GM18909 (cell line): ENCODE results near the gene ANKRD27.

Experiments
- ATAC-seq: cut with Tn5 transposase; IDR thresholded peaks from one replicate; pipeline ENCODE4 v1.9.1; 2021; ENCODE audit warnings: mild to moderate bottlenecking; ENCODE audit not compliant: unreplicated experiment, poor library complexity

Gene ANKRD27

GRCh38 chr19:32691291-32691951 lies 16.4 kb upstream of the ANKRD27 start, which contains the start of gene NUDT19:
TSS of gene NUDT19 (plus strand) at chr19:32691821. CDS start at chr19:32691961, 140 bp downstream.
- peak; percentile 90 for ATAC-seq

- ATAC-seq: no peak
Measured at GRCh38 chr19:32688311-32688710, 13.3 kb upstream of the ANKRD27 start.

DNA sequence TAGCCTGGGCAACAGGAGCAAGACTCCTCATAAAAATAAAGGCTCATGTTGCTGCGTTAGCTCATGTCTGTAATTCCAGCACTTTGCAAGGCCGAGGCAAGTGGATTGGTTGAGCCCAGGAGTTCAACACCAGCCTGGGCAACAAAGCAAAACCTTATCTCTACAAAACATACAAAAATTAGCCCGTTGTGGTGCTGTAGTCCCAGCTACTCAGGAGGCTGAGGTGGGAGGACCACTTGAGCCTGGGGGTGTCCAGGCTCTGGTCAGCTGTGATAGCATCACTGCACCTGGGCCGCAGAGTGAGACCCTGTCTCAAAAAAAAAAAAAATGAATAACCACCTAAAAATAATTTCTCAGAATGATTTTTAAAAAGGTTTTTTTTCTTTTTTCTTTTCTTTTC lies 12.7 kb upstream of the ANKRD27 start:
- no peak for ATAC-seq

- ATAC-seq: no peak
Measured at GRCh38 chr19:32686847-32687475, 12.0 kb upstream of the ANKRD27 start.

GRCh38 chr19:32682317-32682716 lies 7.3 kb upstream of the ANKRD27 start:
- ATAC-seq: no peak

DNA sequence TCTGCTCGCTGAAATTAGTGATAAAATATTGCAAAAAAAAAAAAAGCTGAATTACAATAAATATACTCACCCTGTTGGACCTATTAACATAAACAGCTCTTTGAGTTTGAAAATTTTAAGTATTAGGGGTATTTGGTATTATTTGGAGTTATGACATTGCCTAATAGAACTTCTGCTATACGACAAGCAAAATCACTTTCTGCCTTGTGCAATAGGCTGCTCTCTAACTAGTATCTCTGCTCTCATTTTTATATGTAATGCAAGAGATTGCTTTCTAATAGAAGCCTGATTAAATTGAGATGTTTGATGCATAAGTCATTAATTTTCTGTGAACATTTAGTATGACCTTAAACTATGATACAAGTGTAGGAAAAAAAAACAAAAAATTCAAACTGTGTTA lies 6.0 kb upstream of the ANKRD27 start:
- no peak for ATAC-seq

DNA sequence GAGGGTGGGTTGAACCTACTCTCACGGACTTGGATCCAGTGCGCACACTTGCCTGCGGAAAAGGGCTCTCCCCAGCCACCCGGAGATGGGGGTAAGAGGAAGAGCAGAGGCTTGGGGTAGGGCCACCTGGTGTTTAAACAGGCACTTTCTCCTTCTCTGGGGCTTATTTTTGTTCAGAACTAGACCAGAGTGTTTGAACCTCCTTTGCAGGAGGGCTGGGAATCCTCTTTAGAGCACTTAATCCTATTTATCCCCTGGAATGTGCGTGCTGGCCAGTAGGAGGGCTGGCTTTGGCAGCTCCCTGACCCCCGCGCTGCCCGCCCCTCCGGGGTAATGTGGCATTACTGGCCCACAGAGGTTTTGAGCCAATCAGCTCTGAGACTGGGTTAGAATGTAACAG lies 2.7 kb upstream of the ANKRD27 start:
- no peak for ATAC-seq

DNA sequence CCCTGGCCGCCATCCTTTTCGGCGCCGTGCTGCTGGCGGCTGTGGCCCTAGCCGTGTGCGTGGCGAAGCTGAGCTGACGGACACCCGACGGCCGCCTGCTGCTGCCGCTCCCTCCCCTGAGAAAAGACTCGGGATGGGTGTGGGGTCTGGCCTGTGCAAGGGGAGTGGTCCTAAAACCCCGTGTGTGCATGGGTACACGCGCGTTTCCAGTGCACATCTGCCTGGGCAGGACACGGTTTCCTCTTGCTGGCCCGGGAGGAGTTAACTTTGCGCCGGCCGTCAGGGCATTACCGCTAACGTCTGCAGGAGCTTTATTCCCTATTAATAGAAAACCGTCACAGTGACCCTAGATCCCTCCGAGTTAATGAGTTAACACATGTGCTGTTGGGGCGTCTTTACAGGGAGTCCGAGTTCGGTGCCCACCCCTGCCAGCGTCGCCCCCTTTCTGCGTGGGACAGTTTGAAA lies 1.9 kb upstream of the ANKRD27 start:
- ATAC-seq: no peak

GRCh38 chr19:32676186-32676894 lies 1.4 kb upstream of the ANKRD27 start:
- ATAC-seq: no peak

DNA sequence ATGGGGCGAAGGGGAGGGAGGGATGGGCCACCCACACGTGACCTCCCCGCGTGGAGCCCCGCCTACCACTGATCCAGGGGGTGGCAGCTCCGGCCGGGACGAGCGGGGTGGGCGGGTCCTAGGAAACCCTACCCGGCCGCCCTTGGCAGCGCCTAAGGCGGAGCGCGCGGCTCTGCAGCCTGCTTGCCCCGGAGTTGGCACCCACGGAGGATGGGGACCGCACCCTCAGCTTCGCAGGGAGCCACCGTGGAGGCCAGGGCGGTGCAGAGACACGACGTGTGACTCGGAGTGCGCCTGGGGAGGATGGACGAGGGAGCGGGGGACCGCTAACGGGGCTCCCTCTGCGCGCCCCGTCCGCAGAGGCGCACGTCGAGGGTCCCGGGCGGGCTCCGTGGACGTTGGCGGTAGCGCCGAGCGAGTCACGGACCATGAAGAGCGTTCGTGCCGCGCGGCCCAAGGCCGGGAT lies 773 bp upstream of the ANKRD27 start, which contains the start of gene RGS9BP:
TSS of gene RGS9BP (plus strand) at position 129 of the 466 bp plus-strand sequence. CDS start 416 bp downstream, outside the sequence.
- no peak for ATAC-seq

DNA sequence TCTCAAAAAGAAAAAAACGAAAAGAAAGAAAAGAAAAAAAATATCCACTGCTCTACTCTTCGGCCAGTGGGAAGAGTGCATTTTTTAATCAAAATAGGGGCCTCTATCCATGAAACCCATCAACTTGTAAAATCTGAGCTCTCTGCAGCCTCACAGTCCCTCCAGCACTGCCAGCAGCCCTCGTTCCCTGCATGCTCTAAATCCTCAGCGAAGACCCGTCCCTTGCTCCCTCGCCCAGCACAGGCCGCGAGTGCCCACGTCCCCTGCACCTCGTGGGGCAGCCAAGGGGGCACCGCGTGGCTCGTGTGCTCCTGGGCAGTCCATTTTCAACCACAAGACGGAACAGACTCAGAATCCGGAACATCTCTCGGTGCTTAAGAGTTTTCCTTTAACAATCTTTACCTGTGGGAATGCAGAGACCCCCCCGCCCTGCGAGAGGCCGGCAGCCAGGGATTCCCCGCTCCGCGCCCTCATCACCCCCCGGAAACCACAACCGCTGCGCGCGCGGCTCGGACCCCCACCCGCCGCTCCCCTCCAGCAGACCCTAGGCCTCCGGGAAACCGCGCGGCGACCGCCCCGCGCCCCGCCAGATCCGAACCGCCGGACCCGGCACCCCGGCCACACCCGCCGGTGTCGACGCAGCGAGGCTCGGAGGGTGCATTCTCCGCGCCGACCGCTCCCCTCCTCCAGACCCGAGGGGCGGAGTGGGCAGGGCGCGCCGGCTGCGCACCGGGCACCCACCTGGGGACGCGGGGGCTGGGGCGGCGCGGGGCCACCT lies 638 bp downstream of the ANKRD27 start:
- no peak for ATAC-seq

- ATAC-seq: no peak
Measured at GRCh38 chr19:32673573-32673972, 1.4 kb downstream of the ANKRD27 start.

- no peak for ATAC-seq
Measured at GRCh38 chr19:32672841-32673240, 2.1 kb downstream of the ANKRD27 start.

GRCh38 chr19:32671883-32672593 lies 2.9 kb downstream of the ANKRD27 start:
- ATAC-seq: no peak

GRCh38 chr19:32669310-32669709 lies 5.7 kb downstream of the ANKRD27 start:
- no peak for ATAC-seq

- ATAC-seq: no peak
Measured at GRCh38 chr19:32666084-32666483, 8.9 kb downstream of the ANKRD27 start.

DNA sequence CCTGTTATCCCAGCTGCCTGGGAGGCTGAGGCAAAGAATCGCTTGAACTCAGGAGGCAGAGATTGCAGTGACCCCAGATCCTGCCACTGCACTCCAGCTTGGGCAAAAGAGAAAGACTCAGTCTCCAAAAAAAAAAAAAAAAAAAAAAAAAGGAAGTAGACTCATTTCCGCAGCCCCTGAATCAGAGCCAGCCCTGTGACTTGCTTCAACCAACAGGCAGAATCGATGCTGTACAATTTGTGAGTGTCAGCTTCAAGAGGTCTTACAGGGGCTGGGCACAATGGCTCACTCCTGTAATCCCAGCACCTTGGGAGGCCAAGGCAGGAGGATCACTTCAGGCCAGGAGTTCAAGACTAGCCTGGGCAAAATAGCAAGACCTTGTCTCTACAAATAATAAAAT lies 12.8 kb downstream of the ANKRD27 start:
- ATAC-seq: no peak

DNA sequence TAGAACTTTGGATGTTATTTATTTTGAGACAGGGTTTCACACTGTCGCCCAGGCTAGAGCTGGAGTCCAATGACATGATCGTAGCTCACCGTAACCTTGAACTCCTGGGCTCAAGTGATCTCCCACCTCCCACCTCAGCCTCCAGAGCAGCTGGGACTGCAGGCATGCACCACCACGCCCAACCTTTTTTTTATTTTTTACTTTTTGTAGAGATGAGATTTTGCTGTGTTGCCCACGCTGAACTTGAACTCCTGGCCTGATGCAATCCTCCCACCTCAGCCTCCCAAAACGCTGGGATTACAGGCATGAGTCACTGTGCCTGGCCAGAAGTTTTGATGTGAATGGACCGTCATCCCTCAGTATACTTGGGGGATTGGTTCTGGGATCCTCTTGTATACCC lies 13.7 kb downstream of the ANKRD27 start:
- ATAC-seq: no peak

DNA sequence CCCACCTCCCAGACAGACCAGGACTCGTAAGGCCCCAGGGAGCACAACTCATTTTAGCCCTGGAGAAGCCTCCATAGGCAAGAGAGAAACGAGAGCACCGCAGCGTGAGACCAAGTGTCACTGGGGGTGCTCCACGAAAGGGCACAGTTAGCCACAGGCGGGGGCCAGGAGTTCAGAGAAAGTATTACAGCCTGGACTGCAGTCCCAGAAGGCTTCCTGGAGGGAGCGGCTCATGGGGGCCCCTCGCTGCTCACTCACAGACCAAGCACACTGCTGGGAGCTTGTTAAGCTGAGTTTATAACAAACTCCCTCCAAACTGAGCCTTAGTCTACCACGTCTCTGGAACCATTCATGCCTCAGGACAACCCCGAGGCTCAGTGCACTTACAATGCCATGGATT lies 16.5 kb downstream of the ANKRD27 start:
- ATAC-seq: no peak

DNA sequence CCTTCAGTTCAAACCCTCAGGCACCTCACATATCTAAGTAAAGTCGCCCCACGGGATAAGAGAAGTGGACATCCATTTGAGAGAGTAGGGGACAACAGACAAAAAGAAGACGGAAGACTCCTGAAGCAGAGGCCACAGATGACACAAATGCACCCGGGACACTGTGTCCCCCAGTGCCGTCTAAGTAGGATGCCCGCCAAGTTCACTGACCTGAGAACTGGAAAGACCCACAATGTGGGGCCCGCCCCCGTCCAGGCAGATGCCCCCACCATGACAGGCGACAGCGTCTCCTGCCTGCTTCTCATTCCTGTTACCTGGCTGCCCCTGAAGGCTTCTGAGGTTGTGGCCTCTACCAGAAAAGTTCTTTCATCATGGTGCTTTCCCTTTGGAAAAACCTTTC lies 16.9 kb downstream of the ANKRD27 start:
- no peak for ATAC-seq
